DOHH2 (cell line): ENCODE data around the gene RBX1.

Experiments used
- H3F3A ChIP-seq: fragments of 200-600 bp; sonication (generic), shearing (Covaris generic); 2 replicates; pipeline ENCODE4 v1.6.0; 2016; ENCODE audit warnings: antibody characterized with exemption, mild to moderate bottlenecking; ENCODE audit not compliant: control insufficient read depth, insufficient read depth
- H3K27ac ChIP-seq: fragments of 200-600 bp; sonication (generic); 2 replicates; pipeline ENCODE4 v1.5.1; 2014; ENCODE audit warnings: low read depth, mild to moderate bottlenecking, low read length, moderate library complexity
- H3K27me3 ChIP-seq: fragments of 200-600 bp; sonication (generic); 2 replicates; pipeline ENCODE4 v1.6.1; 2014; ENCODE audit warnings: mild to moderate bottlenecking, low read length, mixed read lengths; ENCODE audit not compliant: control insufficient read depth
- H3K36me3 ChIP-seq: fragments of 200-600 bp; sonication (generic); 2 replicates; pipeline ENCODE4 v1.6.1; 2014; ENCODE audit warnings: mild to moderate bottlenecking, low read length, moderate library complexity, mixed read lengths; ENCODE audit not compliant: control insufficient read depth
- H3K4me1 ChIP-seq: fragments of 200-600 bp; sonication (generic); 2 replicates; pipeline ENCODE4 v1.6.1; 2014; ENCODE audit warnings: mild to moderate bottlenecking, low read length, mixed read lengths; ENCODE audit not compliant: control insufficient read depth
- H3K4me2 ChIP-seq: fragments of 200-600 bp; sonication (generic); 2 replicates; pipeline ENCODE4 v1.6.0; 2014; ENCODE audit warnings: mild to moderate bottlenecking, low read length, moderate library complexity
- H3K4me3 ChIP-seq: fragments of 200-600 bp; sonication (generic); 2 replicates; pipeline ENCODE4 v1.5.1; 2014; ENCODE audit warnings: mild to moderate bottlenecking, low read length, mixed read lengths
- H3K79me2 ChIP-seq: fragments of 200-600 bp; sonication (generic); 2 replicates; pipeline ENCODE4 v1.6.1; 2014; ENCODE audit warnings: mild to moderate bottlenecking, low read length, mixed read lengths; ENCODE audit not compliant: control insufficient read depth
- H3K9me2 ChIP-seq: fragments of 200-600 bp; sonication (generic); replicated peaks from 2 replicates; pipeline ENCODE4 v1.6.1; 2014; ENCODE audit warnings: mild to moderate bottlenecking, low read length, mixed read lengths; ENCODE audit not compliant: control insufficient read depth
- H3K9me3 ChIP-seq: fragments of 200-600 bp; sonication (generic); 2 replicates; pipeline ENCODE4 v1.6.1; 2014; ENCODE audit warnings: antibody characterized with exemption, low read length, mixed read lengths; ENCODE audit not compliant: control insufficient read depth, insufficient read depth
- H4K20me1 ChIP-seq: fragments of 200-600 bp; sonication (generic); 2 replicates; pipeline ENCODE4 v1.6.0; 2014; ENCODE audit warnings: low read depth, mild to moderate bottlenecking, antibody characterized with exemption, low read length, moderate library complexity; ENCODE audit not compliant: control insufficient read depth, insufficient read depth
- CTCF ChIP-seq: fragments of 200-600 bp; sonication (generic); IDR thresholded peaks from one replicate; pipeline ENCODE4 v1.5.1; 2014; ENCODE audit warnings: antibody characterized with exemption, mild to moderate bottlenecking, low read depth, low read length; ENCODE audit not compliant: poor library complexity, severe bottlenecking
- EZH2phosphoT487 ChIP-seq: fragments of 200-600 bp; sonication (generic); IDR thresholded peaks from 2 replicates; pipeline ENCODE4 v1.6.1; 2017; ENCODE audit warnings: borderline replicate concordance, mild to moderate bottlenecking, antibody characterized with exemption, low read length, moderate library complexity, mixed read lengths

RBX1 gene

GRCh38 chr22:40966726-40967085 is 15.5 kb downstream of the RBX1 start:
- Histone ChIP-seq H3K9me3 (no peaks in the 10 kb centered on the region), H3K4me3 (no peak overlapping the region), H3K36me3 (peaks cover 87% of the 10 kb centered on the region), H3K79me2 (peaks cover 34% of the 10 kb centered on the region), H3K4me1 (peaks cover 20% of the 10 kb centered on the region), H3K27ac (no peak overlapping the region), H3K9me2 (no peaks in the 10 kb centered on the region), H3F3A (peaks cover 8% of the 10 kb centered on the region; the same call in 1 of the 2 replicates), H3K27me3 (no peaks in the 10 kb centered on the region), H3K4me2 (no peak overlapping the region), H4K20me1 (no peaks in the 10 kb centered on the region)
- TF ChIP-seq CTCF: no peak
- no peak for TF ChIP-seq EZH2phosphoT487

GRCh38 chr22:40967111-40967760 is 16.1 kb downstream of the RBX1 start:
- Histone ChIP-seq H3K27ac (no peak overlapping the region), H3K4me3 (no peak overlapping the region), H3K9me2 (no peaks in the 10 kb centered on the region), H3K27me3 (no peaks in the 10 kb centered on the region), H3F3A (peaks cover 8% of the 10 kb centered on the region; the same call in 1 of the 2 replicates), H3K4me2 (no peak overlapping the region), H4K20me1 (no peaks in the 10 kb centered on the region), H3K79me2 (peaks cover 29% of the 10 kb centered on the region), H3K4me1 (peaks cover 20% of the 10 kb centered on the region), H3K9me3 (no peaks in the 10 kb centered on the region), H3K36me3 (peaks cover 86% of the 10 kb centered on the region)
- TF ChIP-seq EZH2phosphoT487 (no peak), CTCF (no peak)

- Histone ChIP-seq H3K9me3 (no peaks in the 10 kb centered on the region), H3K27me3 (no peaks in the 10 kb centered on the region), H4K20me1 (no peaks in the 10 kb centered on the region), H3F3A (peaks cover 17% of the 10 kb centered on the region), H3K79me2 (no peaks in the 10 kb centered on the region), H3K27ac (no peak overlapping the region), H3K4me3 (no peak overlapping the region), H3K4me1 (no peaks in the 10 kb centered on the region), H3K9me2 (no peaks in the 10 kb centered on the region), H3K36me3 (peaks cover 45% of the 10 kb centered on the region), H3K4me2 (no peak overlapping the region)
- TF ChIP-seq EZH2phosphoT487: no peak
- no peak for TF ChIP-seq CTCF
Observed at GRCh38 chr22:40972587-40972986, 21.4 kb downstream of the RBX1 start.
